Fibroblast of skin of scalp (primary cell): Measurements from ENCODE around the gene TAF4.
"Not testable (repeated sequence)": the region's sequence is repeated elsewhere in the genome, so short reads cannot be mapped to it uniquely, and the experiment has no call there.

Experiments used
- DNase-seq: peaks from one replicate; pipeline ENCODE4 v3.0.0-alpha.2; 2013

Gene TAF4

DNA sequence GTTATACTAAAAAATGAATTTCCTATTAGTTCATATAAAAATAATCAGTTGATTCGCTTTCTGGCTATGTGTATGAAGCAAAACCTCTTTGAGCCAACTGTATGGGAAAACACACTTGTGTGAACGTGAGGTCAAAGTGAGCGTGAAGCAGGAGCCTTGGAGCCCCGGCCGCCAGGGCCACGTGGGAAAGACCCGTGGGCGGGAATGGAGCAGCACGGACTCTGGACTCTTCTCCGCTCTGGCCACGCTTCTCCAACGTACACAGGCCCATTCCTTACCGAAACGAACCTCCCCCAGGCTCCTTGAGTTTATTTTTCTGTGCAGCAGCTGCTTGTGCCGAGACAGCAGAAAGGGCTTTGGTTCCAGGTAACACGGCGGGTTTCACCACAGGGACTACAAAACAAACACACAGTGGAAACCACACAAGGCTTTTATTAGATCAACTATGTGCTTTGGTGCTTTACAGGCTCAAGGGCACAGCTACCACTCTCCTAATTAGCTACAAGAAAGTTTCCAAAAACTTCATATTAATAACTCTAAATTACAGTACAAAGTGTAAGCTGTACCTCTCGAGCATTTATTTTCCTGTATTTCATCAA is 62.7 kb downstream of the TAF4 start:
- no peak for DNase-seq

DNA sequence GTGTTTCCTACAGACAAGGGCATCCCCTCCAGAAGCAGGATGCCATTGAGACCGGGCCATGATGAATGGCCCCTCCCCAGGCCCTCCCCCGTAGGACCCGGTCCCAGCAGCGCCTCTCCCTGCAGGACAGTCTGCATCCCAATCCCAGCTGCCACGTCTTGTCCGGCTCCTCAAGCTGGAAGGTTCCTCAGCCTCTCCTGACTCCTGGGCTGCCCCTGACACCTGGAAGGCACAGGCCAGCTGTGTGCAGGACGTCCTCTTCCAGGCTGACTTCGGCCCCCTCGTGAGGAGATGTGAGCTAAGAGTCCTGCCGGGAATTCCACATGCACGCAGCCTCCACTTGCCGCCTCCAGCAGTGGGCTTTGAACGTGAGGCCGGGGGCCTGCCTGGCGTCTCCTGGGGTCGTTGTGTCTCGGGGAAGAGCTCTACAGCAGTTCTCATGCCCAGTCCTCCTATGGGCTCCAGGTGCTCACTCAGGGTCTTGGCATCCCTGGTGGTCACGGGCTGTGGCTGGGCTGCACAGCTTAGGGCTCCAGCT is 64.4 kb downstream of the TAF4 start:
- DNase-seq: no peak

DNA sequence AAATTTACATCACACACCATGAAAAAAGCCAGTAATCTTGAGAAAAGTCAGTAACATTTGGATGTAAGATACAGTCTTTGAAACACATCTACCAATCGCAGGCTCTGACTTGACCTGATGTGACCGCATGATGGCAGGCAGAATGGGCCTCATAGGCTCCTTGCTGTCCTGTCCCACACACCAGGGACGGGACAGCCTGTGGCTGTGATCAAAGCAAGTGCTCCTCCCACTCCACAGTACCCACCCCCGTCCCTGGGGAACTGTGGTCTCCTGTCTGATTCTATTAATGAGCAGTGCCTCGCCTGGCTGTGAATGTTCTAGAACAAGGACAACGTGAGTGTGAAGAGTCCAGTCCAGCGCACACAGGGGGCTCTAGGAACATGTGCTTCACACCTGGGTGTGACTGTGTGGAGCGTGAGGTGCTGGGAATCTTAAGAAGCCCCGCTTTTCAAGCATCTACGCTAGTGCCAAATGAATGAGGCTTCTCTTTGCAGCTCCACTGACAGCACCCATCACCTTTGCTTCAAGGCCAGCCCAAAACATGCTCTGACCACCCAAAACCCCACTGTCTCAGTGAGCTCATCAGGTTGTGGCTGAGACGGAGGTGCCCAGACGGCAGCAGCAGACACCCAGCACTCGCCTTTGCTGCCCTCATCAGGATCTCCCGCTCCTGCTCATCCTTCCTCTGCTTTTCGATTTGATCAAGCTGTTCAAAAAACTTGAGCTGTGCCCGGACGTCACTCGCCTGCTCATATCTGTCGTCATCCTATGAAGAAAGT is 67.1 kb downstream of the TAF4 start:
- DNase-seq: peak; percentile 8

DNA sequence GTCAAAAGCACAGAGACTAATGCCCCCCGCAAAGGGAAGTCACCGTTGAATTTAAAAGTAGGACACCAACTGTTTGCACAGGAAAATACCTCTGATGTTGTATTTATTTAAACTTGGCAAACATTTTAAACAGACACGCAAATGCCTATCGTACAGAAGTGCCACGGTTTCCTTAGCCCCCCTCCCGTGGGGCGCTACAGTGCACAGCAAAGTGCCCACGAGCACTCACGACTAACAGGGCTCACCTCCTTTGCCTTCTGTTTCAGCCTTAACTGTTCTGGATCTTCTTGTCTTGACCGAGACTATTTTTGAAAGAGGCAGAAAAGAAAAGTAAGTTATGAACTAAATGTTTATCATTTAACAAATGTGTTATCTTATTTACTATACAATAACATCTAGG is 67.8 kb downstream of the TAF4 start:
- no peak for DNase-seq

DNA sequence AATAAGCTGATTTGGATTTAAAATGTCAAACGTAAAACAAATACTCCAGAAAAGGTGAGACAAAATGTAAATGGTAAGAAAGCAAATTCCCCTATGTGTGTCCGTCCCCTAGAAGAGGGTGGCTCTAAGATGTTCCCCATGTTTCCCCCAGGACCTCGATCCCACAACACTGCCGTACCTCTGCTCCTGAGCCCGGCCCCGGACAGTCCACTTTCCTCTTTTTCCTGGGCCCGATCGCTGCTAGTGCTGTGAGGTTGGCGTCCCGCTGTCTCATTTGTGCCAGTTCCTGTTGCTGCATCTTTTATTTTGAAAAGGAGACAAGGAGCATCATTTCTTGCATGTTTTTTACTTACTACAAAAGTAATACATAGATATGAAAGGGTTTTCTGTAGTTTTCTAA is 68.3 kb downstream of the TAF4 start:
- DNase-seq: no peak

DNA sequence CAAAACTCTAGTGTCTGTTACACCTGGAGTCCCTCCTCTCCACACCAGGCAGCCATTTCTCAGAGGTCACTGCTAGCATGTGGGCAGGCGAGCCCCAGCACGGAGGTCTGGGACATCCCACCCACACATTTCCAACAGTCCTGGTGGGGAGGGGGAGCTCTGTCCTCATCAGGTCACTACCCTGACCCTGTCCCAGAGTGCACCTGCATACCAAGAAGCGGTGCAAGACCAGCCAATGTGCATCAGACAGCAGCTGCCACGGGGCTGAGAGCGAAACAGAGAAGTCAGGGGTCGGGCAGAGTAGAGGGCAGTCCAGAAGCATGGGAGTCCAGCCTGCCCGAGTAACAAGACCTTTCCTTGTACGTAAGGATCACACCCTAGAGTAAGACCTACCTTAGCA is 71.1 kb downstream of the TAF4 start:
- no peak for DNase-seq

DNA sequence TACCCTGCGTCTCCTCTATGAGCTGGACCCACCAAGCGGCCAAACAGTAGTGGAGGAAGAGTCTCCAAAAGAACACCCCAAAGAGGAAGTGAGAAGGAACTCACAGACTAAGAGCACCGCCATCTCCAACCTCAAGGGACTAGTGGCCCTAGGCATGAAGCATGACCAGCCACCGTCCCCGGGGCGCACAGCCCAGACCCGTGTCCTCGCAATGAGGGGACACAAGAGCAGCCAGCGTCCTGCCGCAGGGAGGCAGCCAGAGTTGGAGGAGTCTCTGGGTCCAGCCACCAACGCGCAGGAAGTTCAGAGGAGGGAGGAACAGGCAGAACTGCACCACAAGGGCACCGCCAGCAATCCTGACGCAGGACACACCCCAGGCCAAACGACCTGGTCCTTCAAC is 72.6 kb downstream of the TAF4 start:
- DNase-seq: no peak

DNA sequence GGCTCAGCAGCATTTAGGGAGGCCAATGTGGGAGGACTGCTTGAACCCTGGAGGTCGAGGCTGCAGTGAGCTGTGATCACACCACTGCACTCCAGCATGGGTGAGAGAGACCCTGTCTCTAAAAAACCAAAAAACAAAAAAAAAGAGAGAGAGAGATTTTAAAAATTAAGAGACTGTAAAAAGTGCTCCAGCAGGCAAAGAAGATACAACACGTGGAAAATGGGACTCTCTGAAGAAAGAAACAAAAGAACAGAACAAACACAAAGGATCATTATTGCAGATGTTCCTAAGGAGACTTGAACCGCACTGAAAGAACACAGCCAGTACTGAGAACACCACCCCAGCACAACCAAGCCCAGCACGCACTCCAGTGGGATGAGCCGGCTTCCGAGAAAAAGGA is 74.2 kb downstream of the TAF4 start:
- DNase-seq: no peak

DNA sequence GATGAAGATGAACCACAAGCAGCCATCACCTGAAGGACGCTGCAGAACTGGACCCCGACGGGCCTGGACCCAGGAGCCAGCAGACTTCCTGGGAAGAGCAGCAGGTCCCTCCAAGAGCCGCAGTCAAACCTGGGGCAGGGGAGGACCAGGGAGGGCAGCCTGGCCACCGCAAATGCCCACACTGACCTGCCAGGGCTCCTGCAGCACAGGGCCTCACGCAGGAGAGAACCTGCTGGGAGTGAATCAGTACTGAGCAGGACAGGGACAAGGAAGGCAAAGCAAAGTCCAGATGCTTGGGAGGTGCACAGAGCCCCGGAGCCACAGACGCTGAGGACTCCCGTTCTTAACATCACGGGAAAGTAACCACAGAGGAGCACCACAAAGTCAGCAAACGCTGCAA is 75.2 kb downstream of the TAF4 start:
- no peak for DNase-seq

DNA sequence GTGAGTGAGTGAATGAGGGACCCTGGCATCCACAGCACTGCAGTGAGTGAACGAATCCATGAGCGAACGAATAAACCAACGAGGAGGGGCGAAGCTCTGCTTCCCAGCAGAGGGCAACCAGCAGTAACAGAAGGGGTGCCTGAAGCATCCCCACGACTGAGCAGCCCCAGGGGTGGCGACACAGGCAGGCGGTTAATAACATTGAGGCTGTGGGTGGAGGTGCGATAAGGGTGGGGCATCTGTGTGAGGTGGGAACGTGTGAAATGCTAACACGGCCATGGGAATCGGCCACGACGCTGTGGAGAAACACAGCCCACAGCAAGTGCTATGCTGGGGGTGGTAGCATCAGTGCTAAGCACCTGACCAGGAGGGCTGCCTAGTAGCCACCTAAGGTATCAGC is 75.9 kb downstream of the TAF4 start:
- no peak for DNase-seq

DNA sequence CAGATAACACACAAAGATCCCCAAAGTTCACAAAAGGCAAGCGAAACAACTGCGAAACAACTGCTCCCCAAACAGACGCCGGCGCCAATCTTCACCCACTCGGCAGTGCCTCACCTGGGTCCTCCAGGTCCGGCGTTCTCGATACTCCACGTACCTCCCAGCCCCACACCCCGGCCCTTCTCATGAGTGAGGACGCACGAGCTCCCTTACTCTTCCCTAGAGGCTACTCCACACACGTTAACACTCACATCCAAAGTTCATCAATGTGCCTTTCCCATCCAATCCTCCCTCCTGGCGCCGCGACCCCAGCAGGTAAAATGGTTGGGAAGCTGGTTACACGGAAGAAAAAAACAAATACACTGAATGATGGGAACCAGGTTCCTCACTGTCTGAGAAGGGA is 77.0 kb downstream of the TAF4 start:
- no peak for DNase-seq

DNA sequence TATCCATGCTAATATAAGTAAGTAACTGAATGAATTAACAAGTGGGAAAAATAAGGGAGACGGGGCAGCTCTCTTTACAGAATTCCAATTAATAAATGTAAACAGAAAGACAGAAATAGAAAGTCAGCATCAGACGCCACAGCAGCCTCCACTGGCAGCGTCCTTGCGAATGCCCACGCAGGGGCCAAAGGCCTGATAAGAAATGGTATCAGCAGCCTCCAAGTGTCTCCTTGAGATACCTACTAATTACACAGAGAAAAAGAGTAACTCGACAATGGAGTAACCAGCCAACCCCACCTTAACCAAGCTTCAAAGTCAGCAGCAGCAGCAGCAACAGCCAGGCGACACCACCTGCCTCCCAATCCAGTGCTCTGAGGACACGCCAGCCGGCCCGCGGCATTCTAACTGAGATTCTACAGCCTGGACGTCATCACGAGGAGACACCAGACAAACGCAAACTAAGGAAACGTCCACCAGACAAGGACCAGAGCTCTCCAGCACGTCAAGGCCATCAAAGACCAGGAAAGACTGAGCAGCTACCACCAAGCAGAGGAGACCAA is 78.8 kb downstream of the TAF4 start:
- no peak for DNase-seq

DNA sequence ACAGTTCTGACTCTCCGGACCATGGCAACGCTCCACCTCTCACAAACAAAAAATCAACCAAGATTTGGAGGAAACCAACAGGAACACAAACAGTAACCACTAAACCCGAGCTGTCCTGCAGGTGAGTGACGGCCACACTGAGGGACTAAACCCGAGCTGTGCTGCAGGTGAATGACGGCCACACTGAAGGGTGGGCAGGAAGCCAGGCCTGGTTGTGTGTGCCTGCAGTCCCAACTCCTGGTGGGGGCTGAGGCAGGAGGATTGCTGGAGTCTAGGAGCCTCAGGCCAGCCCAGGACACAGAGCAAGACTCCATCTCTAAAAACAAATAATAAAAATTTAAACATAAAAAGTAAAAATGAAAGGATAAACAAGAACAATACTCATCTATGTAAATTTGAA is 80.6 kb downstream of the TAF4 start:
- no peak for DNase-seq

DNA sequence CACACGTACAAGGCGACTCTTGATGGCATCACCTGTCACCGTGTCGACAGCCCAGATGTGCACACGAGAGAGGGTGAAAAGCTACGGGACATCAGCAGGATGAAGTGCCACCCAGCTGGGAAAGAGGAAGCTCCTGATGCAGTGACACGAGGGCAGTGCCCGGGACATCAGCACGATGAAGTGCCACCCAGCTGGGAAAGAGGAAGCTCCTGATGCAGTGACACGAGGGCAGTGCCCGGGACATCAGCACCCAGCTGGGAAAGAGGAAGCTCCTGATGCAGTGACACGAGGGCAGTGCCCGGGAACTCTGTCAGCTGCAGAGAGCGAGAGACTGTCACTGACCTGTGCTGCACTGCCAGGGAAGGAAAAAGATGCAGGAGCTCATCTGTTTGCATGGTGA is 81.2 kb downstream of the TAF4 start:
- not testable (repeated sequence) for DNase-seq

DNA sequence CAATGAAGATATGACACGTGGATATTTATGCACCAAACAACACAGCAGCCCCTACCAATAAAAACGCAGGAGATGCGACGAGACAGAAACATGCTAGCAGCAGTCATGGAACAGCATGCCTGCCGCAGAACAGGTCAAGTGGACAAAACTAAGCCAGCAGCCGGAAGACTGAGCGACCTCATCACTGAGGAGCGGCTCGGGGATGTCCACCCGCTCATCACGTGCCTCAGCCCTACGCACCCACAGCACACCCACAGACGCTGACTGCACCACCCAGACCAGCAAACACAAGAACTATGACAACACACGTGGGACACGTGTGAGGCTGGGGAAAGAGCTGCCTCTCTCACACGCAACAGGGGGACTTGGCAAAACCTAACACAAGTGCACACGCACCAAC is 81.7 kb downstream of the TAF4 start:
- DNase-seq: no peak

DNA sequence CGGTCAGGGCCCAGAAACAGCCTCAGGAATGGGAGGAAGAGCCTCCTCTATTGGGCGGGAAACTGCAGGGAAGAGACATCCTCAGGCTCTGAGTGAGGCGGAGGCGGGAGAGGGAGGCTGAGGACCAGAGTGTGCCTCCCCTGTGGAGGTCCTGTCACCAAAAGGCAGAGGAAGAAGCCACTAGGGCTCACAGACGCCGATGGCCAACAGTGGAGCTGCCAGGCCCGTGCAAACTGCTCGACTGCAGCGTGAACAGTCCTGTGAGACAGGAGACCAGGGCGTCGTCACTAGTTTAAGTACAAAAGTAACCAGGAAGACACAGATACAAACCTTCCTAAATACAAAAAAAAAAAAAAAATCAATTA is 82.7 kb downstream of the TAF4 start:
- DNase-seq: no peak

DNA sequence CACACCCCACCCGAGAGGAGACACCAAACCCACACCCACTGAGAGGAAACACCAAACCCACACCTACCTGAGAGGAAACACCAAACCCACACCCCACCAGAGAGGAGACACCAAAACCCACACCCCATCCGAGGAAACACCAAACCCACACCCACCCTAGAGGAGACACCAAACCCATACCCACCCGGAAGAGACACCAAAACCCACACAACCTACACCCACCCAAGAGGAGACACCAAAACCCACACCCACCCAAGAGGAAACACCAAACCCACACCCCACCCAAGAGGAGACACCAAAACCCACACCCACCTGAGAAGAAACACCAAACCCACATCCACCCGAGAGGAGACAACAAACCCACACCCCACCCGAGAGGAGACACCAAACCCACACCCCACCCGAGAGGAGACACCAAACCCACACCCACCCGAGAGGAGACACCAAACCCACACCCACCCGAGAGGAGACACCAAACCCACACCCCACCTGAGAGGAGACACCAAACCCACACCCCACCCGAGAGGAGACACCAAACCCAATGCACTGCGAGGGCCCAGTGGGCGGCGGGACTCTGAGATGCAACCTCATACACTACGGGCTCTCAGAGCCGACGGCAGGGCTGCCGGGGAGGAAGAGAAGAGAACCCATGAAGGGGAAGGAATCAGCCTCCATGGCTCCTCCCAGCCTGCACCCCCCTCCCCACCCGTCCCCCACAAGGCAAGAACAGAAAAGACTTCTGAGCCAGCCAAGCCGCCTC is 83.3 kb downstream of the TAF4 start:
- DNase-seq: no peak

DNA sequence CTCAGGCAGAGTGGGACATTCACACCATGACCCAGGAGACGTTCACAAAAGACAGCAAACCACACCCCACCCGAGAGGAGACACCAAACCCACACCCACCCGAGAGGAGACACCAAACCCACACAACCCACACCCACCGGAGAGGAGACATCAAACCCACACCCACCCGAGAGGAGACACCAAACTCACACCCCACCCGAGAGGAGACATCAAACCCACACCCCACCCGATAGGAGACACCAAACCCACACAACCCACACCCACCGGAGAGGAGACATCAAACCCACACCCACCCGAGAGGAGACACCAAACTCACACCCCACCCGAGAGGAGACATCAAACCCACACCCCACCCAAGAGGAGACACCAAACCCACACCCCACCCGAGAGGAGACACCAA is 84.0 kb downstream of the TAF4 start:
- DNase-seq: not testable (repeated sequence)

DNA sequence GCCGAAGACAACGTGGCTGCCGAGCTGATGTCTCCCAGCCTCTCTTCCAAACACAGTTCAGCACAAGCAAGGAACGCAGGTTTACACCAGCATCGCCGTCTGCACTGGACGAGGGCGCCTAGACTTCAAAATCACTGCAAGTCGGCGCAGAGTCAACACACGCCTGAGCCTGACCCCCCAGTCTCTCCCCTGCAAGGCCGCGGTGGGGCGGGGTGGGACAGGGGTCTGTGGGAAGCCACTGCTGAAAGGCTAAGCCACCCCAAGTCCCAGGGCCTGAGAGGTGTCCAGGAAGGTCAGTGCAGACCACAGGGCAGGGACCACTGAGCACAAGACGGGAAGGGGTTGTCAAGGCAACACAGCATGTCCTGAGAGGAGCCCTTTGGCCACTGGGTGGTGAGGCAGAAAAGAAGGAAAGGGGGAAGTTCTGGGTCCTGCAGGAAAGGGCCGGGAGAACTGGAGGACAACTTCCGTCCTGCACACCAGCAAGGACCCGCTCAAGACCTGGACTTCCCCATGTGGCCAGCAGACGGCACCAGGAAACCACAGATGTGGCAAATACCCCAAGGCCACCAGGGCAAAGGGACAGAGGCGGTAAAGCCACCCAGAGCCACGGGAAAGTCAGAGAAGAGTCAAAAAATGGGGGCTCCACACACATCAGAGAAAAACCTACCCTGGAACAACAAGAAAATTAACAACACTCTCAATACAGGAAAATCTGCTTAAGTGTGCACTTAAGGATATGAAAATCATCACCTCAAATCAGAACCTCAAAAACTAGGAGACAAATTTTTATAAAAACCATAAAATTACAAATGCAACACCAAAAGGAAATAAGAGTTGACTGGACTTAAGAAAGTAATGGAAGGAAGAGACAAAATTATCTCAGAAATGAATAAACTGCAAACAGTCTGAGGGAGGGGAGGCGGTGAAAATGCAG is 84.8 kb downstream of the TAF4 start:
- DNase-seq: peak; percentile 18

DNA sequence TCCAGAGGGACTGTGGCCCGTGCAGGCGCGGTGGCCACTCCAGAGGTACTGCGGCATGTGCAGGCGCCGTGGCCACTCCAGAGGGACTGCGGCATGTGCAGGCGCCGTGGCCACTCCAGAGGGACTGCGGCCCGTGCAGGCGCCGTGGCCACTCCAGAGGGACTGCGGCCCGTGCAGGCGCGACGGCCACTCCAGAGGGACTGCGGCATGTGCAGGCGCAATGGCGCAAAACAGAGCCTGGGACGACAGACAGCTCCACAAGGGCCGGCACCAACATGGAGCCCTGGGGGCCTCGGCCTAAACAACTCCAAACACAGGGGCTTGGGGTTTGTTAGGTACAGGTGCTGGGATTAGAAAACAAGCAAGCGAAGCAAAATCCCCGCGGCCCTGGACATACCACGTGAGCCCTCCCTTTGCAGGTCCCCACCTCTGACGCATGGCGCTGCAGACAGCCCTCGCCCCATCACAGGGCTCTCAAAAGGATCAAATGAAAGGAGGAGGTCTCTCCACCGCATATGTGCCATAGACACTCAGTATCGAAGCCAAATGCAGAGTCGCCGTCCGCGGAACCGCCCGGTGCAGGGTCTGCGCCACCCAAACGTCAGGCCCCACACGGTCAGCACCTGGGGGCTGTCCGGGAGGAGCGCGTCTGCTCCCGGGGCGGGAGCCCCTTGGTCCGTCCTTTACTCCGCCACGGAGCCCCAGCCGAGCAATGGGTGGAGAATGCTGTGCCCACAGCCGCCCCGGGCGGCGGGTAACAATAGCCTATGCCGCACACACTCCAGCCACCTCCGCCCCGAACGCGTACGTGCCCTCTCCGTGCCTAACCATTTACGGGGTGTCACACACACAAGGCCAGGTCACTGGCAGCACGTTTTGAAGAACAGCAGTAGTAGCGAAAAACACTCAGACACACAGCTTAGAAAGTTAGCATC is 85.7 kb downstream of the TAF4 start:
- no peak for DNase-seq

DNA sequence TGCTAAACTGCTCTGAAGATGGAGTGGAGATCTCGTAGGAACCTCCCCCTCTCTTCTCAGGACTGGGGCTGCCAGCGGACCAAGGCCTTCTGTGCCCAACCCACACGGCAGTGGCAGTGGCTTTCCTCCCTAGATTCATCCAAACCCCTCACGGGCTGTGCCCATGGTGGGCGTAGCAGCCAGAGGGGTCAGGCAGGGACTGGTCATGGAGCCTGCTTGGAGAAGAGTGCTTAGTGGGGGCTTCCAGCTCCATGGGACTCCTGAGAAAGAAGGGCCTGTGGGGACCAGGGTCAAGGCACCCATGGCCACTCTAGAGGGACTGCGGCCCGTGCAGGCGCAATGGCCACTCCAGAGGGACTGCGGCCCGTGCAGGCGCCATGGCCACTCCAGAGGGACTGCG is 86.6 kb downstream of the TAF4 start:
- no peak for DNase-seq
